Skin of body (tissue), 2 donors: ENCODE data around the gene CERS2. TPM values are rescaled to one million over a fixed set of nuclear protein-coding genes. Genes with fewer than 3 reads are reported as not detected.
"Not testable (repeated sequence)": the region's sequence is repeated elsewhere in the genome, so short reads cannot be mapped to it uniquely, and the experiment has no call there.

Experiments
- DNase-seq: peaks from one replicate; lab custom pipeline; 2025; lab: John Stamatoyannopoulos, UW
- total RNA-seq: library from RNA; depleted of rRNA; stranded (reverse); fragments of >200 nt; gene quantifications from one replicate; pipeline ENCODE4 v1.2.3, GENCODE V29; 2014

Gene CERS2
- total RNA-seq, 1 donor from 2014 or later = 43.7 TPM

DNA sequence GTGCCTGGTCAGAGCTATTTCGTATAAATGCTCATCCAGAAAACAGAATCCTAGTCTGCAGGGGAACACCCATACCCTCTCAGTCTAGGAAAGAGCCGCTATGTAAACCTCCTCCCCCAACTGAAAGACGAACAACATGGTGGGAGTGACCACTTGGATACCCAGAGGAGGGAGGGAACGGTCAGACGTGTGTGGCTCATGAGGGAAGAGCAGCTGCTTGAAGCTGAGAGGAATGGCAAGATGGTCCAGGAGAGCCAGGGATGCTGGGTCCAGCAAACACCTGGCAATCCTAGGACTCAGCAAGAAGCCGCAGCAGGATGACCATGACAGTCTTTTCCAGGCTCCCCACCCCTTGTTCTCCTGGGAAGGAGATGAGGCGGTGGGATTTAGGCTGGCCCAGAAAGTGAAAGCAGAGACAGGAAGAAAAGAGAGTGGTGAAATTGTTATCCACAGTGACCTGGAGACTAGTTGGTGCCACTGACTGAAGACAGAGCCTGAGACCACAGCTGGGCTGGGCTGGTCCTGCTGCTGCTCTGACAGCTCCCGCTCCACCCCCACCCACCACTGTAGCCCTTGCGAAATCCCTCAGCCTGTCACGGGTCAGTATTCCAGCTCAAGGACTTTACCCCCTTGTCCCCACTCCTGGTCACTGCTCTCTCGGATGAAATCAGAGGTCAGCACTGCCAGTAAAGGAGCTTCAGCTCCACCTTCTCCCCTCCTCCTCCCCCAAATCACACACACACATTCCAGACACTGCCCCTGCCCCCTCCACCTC is 3.6 kb downstream of the CERS2 start:
- DNase-seq = no peak

DNA sequence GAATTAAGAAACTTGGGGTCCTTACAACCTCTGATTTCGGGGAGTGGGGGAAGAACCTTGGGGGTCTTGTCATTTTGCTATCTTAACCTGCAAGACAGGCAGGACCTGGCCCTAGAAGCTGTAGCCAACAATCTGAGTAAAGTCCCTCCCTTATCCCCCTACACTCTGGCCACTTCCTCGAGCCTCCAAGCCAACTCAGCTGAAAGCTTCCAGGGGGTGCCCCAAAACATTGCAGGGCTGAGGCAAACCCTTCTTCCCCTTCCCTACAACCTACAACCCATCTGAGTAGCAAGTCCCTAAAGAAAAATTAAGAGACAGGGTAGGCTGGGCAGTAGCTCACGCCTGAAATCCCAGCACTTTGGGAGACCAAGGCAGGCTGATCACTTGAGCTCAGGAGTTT is 5.0 kb downstream of the CERS2 start:
- no peak for DNase-seq

DNA sequence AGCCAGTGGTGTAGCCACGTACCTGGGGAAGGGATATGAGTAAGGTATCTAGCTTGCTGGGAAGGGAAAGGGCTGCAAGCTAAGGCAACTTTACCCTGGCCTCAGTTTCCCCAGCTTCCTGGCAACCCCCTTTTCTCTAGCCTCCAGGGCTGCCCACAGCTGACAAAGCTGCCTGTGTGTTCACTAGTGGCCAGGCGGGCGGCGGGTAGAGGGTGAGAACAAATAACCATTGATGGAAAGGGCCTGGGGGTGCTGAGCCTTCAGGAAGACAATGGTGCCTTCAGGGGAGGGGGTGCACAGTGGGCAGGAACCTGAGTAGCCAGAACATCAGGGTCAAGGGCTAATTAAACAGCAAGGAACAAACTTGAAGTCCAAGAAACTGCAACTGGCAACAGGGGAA is 6.1 kb downstream of the CERS2 start:
- no peak for DNase-seq

DNA sequence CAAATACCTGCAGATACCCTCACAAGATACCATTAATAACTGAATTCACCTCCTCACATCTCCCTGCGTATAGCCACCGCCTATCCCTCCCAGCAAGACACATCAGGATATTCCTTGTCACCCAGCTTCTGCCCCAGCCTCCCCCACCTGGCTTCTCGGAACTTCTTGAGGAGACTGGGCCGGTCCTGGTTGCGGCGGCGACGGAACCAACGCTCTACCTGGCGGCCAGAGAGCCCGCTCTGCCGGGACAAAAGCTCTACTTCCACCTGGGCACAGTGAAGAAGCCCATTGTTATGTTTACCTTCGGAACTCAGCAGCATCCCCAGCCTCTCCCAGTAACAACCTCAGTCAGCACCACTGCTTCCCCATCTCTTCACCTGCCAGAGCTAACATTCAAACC is 6.7 kb downstream of the CERS2 start:
- DNase-seq = no peak

DNA sequence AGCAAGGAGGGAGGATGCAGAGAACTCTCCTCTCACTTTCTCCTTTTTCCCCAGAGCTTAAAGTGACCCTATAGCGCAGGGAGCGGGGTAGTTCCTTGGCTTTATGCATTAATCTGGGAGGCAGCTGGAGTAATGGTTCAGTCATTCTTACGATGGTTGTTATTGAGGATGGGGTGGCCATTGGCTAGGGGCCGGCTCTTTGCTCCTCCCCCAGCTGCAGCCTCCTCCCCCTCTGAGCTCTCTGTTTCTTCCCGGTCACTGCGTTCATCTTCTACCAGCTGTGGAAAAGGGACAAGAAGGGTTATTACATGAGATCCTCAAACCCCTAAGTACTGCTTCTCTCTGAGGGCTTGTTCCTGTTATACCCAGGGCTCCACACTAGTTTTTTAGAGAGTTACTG is 8.6 kb downstream of the CERS2 start:
- no peak for DNase-seq

DNA sequence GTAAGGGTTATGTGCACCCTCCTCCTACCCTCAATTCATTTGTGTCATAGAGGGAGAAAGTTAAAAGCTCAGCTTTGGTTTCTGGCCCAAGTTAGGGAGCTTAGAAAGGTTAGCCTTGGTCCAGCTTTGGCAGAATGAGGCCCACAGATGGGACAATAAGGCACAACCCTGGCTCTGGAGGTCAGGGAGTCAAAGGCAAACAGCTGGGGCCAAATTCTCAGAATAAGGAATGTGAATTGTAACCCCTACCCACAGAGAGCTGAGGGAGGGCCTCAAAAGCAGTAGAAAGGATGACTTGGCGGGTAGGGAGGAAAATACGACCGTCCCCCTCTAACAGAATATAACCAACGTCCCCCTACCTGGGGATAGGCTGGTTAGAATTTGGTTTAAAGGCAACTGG is 9.0 kb downstream of the CERS2 start:
- no peak for DNase-seq

DNA sequence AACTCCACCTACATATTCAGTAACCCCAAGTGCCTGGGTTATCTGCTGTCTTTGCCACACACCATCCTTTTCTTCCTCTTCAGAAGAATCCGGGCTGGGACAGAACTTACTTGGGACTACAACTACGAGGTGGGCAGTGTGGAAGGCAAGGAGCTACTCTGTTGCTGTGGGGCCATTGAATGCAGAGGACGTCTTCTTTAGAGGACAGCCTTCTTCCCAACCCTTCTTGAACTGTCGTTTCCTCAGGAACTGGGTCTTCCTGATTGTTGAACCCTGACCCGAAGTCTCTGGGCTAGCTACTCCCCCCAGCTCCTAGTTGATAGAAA is 10.5 kb downstream of the CERS2 start:
- no peak for DNase-seq

DNA sequence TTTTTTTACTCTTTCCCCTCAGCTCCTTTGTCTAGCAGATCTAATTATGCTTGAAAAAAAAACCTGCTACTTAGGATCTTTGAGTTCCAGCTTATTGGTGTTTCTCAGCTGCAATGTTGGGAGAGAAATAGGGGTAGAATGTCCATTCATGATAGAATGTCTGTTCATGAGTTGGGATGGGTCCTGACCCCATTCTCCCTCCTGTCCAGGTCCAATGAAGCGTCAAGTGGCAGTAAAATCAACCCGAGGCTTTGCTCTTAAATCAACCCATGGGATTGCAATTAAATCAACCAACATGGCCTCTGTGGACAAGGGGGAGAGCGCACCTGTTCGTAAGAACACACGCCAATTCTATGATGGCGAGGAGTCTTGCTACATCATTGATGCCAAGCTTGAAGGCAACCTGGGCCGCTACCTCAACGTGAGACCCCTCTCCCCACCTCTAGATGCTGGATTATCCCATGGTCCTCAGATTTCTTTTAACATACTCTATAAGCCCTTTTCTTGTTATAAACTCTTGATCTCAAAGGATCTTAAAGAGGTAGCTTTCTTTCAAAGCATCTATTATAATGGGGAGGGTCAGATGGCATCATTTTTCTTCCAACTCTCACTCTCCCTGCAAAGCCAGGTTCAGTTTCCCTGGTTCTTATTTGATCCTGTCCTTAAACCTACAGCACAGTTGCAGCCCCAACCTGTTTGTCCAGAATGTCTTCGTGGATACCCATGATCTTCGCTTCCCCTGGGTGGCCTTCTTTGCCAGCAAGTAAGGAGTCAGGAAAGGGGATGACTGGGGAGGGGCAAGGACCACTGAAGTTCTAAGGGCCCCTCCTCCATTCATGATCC is 11.1 kb downstream of the CERS2 start:
- DNase-seq = no peak

DNA sequence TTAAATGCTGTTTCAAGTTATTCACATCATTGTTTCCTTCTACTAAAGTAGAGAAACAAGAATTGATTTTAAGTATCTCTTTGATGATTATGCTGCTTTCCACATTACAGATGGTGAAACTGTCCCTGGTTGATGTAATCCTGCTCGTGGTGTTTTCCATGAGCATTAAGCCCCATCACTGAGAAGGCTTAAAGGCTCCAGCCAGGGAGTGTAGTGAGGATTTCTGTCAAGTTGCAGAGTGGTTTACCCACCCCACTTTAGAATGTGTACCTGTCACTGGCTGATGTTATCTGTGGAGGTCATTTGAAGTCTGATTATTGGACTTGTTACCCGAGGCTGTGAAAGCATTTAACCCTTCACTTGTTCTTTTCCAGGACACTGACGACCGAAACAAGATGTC is 12.9 kb downstream of the CERS2 start:
- no peak for DNase-seq

DNA sequence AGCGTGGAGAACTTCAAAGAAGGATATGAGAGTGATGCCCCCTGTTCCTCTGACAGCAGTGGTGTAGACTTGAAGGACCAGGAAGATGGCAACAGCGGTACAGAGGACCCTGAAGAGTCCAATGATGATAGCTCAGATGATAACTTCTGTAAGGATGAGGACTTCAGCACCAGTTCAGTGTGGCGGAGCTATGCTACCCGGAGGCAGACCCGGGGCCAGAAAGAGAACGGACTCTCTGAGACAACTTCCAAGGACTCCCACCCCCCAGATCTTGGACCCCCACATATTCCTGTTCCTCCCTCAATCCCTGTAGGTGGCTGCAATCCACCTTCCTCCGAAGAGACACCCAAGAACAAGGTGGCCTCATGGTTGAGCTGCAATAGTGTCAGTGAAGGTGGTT is 14.0 kb downstream of the CERS2 start:
- no peak for DNase-seq

DNA sequence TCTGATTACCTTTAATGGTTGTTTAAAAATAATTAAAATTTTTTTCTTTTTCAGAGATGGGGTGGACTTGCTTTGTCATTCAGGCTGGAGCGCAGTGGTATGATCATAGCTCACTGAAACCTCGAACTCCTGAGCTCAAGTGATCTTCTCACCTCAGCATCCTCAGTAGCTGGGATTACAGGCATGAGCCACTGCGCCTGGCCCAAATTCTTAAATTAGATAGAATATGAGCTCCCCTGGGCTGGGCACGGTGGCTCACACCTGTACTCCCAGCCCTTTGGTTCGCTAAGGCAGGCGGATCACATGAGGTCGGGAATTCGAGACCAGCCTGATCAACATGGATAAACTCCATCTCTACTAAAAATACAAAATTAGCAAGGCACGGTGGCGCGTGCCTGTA is 17.0 kb downstream of the CERS2 start:
- DNase-seq = no peak

DNA sequence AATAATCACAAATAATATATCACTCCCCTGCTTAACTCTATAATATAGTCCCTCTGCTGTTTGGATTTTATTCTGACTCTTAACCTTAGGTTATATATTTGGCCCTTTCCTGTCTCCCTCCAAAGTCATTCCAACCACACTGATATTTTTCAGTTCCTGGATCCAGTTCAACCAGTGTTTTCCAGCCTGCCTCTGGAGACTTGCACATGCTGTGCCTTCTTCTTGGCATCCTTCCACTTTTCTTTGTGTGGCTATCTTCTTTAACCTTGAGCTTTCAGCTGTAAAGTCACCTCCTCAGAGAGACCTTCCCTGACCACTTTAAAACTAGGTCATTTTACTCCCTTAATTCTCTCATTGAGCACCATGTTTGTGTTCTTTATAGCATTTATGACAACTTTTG is 19.4 kb downstream of the CERS2 start:
- no peak for DNase-seq

DNA sequence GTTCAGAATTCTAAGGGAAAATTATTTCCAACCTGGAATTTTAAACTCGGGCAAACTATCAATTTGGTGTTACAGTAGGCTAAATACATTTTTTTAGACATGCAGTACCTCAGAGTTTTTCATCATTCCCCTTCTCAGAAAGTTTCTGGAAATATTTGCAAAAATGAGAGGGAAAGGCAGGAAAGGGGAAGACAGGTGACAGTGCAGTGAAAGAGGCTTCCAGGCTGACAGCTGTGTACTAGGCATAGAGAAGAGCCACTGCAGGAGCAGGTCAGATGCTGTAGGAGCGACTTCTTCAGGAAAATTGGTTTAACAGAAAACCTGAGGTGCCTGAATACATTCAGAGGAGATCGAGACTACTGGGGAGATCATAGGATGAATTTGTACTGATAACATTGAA is 19.9 kb downstream of the CERS2 start:
- DNase-seq = no peak

DNA sequence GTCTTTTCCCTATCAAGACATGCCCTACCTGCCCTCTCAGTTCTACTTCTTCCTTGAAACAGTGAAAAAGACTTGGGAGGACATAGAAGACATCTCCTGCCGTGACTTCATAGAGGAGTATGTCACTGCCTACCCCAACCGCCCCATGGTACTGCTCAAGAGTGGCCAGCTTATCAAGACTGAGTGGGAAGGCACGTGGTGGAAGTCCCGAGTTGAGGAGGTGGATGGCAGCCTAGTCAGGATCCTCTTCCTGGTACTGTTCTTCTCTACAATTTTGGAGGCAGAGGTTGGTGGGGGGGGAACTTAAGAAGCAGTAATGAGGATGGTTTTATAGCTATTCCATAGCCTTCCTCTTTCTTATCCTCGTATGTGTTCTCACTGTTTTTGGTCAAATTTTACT is 29.8 kb downstream of the CERS2 start:
- no peak for DNase-seq

DNA sequence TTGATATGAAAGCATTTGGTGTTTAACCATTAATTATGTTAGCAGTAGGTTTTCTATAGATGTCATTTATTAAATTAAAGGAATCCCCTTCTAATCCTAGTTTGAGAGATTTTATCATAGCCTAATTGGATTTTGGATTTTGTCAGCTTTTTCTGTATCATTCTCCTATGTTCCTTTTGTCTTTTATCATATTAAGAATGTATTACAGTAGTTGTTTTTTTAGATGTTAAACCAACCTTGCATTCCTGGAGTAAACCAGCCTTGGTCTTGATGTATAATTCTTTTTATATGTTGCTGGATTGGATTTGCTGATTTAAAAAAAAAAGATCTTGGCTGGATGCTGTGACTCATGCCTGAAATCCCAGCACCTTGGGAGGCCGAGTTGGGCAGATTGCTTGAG is 42.9 kb downstream of the CERS2 start:
- no peak for DNase-seq

DNA sequence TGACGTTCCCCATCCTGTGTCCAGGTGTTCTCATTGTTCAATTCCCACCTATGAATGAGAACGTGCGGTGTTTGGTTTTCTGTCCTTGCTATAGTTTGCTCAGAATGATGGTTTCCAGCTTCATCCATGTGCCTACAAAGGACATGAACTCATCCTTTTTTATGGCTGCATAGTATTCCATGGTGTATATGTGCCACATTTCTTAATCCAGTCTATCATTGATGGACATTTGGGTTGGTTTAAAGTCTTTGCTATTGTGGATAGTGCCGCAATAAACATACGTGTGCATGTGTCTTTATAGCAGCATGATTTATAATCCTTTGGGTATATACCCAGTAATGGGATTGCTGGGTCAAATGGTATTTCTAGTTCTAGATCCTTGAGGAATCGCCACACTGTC is 45.9 kb downstream of the CERS2 start:
- not testable (repeated sequence) for DNase-seq

DNA sequence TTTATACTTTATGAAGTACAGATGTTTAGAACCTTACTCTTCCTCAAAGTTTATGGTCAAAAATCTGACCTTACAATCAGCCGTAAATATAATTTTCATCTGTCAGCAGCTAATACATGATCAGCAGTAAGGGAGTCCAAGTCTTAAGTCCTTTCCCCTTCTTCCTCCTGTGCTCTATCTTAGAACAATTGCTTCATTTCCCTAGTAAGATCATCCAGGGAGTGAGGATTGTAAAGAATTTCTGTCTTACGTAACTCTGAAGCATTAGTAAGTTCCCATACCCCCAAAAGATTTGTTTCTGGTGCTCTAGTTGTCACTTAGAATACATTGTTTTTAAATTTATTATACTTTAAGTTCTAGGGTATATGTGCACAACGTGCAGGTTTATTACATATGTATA is 46.3 kb downstream of the CERS2 start:
- no peak for DNase-seq

DNA sequence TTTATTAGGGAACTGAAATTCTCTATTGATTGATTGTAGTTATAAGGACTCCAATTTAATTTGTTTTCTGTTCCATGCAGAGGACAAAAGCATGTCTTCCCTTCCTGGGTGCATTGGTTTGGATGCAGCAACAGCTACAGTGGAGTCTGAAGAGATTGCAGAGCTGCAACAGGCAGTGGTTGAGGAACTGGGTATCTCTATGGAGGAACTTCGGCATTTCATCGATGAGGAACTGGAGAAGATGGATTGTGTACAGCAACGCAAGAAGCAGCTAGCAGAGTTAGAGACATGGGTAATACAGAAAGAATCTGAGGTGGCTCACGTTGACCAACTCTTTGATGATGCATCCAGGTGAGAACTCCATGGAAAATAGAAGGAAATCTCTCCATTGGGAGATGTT is 47.0 kb downstream of the CERS2 start:
- no peak for DNase-seq

DNA sequence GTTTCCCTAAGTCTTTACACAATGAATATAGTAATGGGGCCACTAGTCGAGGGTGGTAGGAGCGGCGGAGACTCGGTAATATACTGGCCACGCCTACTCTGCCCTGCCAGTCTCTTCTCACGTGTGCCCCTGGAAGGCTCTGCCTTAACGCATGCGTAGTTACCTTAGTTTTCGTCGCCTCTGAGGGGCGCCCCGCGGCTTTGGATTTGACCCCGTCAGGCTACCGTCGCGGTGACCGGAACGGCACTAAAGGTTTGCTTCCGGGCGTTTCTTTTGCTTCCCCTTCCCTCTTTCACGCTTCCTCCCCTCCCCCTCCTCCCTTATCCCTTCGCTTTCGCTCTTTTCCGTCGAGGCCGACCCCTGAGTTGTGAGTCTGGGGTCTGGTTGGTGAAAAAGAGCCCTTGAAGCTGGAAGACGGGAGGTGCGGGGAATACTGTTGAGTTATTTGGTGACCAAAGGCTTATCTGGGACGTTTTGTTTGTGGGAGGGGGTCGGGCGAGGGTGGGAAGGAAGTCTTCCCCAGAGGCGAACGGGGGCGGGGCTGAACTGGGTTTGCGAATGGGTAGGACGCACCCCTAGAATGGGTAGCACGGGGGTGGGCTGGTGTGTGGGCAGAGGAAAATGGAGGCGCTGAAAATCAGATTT is 48.4 kb downstream of the CERS2 start, which contains the start of gene SETDB1:
TSS of gene SETDB1 (plus strand) at position 267 of the 645 bp plus-strand sequence. CDS start 1,352 bp downstream, outside the sequence.
- peak; percentile 96 for DNase-seq

DNA sequence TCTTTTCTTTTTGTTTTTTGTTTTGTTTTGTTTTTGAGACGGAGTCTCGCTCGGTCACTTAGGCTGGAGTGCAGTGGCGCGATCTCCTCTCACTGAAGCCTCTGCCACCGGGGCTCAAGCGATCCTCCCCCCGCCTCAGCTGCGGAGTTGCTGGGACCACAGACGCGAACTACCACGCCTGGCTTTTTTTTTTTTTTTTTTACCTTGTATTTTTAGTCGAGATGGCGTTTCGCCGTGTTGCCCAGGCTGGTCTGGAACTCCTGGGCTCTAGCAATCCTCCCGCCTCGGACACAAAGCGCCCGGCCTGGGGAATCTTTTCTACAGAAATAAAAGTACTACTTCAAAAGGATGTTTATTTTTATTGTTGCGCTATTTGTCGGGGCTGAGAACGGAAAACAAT is 49.6 kb downstream of the CERS2 start:
- no peak for DNase-seq

DNA sequence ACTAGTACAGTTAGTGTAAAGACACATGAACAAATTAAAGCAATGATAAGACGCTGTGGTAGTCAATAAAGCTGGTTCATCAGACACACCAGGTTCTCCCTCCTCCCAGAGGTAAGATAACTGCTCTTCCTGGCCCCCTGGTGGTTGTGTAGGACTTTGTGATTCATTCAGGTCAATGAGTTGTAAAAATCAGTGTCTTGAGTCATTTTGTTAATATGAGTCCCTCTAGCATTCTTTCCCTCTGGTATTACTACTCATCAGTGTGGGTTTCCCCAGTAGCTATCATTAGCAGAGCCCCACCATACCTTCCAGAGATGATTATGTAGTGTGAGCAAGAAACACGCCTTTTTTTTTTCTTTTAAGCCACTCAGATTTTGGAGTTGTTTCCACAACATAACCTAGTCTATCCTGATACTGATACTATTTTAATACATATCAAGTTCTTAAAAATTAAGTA is 52.1 kb downstream of the CERS2 start:
- DNase-seq = peak; percentile 24

DNA sequence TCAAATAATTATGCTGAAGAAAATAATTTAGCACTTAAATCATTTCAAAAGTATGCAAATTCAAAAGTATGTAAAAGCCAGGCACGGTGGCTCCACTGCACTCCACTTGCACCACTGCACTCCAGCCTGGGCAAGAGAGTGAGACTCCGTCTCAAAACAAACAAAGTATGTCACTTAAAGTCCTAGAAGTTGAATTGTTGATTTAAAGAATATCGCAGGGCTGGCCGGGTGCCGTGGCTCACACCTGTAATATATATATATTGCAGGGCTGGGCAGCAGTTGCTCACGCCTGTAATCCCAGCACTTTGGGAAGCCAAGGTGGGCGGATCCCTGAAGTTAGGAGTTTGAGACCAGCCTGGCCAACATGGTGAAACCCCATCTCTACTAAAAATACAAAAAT is 57.2 kb downstream of the CERS2 start:
- no peak for DNase-seq
